Stimulated activated naive CD8-positive, alpha-beta T cell treated with anti-CD3 and anti-CD28 coated beads, Interleukin-15, Interleukin-2, amounts not matched to agents 100 U/mL and 50 U/mL, for 24 hours (primary cell): ENCODE measurements around the gene PTPRS.
A peak's percentile ranks its signal among the peaks of the same experiment; 100 is the strongest.

Source experiments
- ATAC-seq: fragments of 150-1000 bp; cut with Tn5 transposase; one replicate; pipeline ENCODE4 v1.10.0; 2021
- DNase-seq: peaks from one replicate; pipeline ENCODE4 v3.0.0; 2021

The PTPRS gene

DNA sequence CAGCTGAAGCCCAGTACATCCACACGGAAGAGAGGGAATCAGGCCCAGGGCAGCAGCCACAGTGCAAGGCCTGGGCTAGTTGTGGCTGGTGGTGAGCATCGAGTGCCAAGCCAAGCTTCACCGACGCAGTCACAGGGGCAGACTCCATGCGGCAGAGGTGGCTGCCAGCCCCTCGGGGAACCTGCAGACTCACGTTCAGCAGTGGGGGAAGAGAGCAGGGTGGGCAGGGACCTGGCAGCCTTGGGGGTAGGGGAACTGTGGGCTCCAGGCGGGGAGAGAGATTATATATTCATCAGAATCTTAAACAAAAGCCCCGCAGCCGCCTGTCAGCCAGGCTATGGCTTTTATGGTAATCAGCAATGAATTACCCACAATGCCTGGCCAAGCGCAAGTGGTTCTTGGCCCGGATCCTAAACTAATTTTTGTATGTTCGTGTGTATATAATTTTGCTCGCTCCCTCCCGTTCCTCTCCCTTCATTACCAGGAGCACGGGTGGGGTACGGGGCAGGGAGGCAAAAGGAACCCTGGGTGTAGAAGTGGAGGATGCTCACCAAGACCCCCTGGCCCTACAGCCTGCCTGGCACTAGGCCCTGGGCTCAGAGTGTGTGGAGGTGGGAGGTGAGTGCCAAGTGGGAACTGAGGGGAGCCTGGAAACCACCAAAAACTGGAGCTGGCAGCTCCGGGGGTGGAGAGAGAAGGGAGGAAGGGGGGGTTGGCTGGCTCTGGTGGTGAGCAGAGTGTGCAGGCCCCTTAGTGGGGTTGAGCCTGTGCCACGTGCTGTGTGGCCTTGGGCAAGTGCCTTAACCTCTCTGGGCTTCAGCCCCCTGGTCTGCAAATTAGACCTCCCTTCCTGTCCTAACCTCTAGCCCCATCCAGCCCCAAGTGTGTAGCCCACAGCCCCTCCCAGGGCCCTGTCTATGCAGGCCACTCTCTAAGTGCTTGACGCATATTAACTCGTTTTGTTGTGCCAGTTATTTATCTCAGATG, 31.9 kb downstream of the PTPRS start:
- DNase-seq (no peak), ATAC-seq (peak; percentile 19)

DNA sequence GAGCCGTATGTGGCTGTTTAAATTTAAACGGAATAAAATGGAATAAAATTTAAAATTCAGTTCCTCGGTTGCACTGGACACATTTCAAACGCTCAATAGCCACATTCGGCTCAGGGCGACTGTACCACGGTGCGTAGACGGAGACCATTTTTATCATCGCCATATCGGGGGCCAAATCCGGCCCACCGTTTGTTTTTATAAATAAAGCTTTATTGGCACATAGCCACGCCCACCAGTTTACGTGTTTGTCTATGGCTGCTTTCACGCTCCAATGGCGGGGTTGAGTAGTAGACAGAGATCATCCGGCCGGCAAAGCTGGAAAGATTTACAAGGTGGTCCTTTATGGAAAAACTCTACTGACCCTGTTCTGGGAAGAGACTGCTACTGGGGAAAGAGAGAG, 33.0 kb downstream of the PTPRS start:
- DNase-seq (no peak), ATAC-seq (no peak)

DNA sequence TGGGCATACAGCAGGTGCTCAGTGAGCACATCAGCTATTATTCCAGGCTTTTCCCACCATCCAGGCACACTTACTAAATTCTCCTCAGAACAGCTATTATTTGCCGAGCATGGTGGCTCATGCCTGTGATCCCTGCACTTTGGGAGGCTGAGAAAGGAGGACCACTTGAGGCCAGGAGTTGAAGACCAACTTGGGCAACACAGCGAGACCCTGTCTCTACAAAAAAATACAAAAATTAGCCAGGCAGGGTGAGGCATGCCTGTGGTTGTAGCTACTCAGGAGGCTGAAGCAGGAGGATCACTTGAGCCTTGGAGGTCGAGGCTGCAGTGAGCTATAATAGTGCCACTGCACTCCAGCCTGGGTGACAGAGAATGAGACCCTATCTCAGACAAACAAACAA, 35.4 kb downstream of the PTPRS start:
- ATAC-seq = no peak
- DNase-seq = no peak

DNA sequence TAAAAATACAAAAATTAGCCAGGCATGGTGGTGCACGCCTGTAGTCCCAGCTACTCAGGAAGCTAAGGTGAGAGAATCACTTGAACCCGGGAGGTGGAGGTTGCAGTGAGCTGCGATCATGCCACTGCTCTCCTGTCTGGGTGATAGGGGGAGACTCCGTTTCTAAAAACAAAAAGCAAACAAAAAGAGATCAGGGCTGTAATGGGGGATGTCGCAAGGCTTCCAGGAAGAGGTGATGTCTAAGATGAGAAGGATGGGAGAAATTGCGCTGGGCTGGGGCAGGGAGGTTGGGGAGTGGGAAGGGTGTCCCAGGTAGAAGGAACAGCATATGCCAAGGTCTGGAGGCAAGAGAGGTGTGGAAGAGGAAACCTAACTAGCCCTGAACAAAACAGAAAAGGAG, 36.1 kb downstream of the PTPRS start:
- DNase-seq = no peak
- no peak for ATAC-seq

DNA sequence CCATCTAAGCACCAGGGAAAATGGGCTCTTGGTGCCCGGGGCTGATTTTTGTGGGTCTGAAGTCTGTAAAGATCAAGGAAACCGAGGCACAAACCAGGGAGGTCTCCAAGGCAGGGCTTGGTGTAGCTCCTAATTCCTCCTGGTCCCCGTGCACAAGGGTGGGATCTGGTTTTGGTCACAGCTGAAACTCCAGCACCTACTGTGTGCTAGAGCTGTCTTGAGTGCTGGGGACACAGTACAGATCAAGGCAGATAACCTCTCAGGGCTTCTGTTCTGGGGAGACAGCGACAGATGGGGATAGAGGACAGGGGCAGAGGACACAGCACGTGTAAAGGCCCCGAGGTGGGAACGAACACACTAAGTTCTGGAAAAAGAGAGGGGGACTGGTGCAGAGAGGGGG, 37.4 kb downstream of the PTPRS start:
- ATAC-seq = no peak
- no peak for DNase-seq

DNA sequence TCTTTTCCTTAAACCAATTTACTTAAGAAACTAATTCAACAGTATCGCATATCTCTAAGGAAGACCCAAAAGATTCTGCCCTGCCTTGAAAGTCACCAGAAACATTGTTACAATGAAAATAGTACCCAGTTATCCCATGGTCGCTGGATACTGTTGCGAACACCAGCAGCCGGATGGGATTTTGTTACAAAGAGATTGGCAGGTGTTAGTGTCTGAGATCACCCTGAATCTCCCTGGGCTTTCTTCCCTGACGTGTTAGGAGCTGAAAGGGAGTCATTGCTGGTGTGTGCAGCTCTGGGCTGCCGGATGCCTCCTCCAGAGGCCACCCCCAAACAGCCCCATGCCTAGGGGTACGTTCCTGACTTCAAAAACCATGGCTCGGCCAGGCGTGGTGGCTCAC, 38.2 kb downstream of the PTPRS start:
- ATAC-seq (no peak), DNase-seq (no peak)

DNA sequence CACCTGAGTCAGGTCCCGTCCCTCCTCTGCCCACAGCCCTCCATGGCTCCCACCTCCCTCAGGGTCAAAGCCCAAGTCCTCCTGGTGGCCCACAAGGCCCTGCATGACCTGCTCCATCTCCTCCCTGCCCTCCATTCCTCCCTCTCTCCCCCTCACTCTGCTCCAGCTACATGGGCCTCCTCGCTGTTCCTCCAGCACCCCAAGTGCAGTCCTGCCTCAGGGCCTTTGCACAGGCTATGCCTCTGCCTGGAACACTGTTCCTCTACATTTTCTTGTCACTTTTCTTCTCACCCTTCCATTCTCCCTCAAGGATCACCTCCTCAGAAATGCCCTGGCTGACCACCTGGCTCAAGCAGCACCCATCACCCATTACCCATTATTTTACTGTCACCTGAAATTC, 41.5 kb downstream of the PTPRS start:
- ATAC-seq (no peak), DNase-seq (no peak)

DNA sequence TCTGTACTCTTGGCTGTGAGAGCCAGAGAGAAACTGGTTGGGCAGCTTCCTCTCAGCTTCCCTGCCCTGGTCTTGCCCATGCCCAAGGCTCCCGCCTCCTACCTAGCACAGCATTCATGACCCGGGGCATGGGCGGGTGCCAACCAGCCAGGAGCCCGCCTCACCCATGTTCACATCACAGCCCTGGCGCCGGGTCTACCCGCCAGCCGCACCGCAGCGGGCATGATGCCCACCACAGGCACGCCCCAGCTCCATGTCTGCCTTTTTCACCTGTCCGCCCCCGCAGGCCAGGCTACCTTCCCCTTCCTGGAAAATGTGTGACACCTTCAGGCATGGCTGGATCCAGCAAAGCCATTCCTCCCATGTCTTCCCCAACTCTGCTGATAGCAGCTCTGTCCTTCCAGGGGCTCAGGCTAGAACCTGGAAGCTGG, 42.1 kb downstream of the PTPRS start:
- DNase-seq = no peak
- no peak for ATAC-seq

DNA sequence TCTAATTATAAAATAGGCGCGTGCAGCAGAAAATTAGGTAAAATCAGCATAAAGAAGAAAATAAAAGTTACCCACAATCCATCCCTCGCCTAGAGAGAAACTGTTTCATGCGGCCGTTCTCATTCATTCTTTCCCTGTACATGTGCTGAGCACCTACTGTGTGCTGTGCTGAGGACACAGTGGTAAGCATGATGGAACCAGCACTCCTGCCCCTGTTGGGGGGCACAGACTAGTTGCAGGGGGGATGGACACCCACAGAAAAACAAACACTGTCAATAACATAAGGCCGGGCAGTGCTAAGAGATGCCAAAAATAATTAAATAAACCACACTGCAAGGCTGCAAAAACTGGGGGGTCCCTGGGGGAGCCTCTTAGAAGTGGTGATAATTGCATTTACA, 43.3 kb downstream of the PTPRS start:
- ATAC-seq (no peak), DNase-seq (no peak)

DNA sequence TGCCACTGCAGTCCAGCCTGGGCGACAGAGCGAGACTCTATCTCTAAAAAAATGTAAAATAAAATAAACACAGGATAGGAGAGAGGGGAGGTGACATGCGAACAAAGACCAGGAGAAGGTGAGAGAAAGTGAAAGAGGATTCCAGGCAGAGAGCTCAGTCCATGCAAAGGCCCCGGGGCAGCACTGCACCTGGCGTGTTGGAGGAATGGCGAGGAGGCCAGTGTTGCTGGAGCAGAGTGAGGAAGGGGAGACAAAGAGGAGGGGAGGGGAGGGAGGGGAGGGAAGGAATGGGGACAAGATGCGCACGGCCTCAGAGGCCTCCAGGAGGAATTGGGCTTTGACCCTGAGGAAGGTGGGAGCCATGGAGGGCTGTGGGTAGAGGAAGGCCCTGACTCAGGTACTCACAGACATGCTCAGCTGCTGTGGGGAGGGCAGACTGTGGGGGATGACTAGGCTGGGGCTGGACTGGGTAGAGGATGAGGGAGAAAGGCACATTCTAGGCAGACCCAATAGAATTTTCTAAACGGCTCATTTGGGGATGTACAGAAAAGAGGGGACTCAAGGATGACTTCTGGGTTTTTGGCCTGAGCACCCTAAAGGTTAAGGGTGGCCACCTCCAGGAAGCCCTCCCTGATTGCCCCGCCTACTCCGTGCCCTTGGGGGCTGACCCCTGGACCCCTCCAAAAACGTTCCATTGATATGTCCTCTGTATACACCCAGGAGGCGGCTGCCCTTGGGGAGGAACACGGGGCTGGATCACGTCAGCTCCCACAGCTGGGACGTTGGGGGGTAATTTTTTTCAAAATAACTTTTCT, 43.9 kb downstream of the PTPRS start:
- no peak for DNase-seq

DNA sequence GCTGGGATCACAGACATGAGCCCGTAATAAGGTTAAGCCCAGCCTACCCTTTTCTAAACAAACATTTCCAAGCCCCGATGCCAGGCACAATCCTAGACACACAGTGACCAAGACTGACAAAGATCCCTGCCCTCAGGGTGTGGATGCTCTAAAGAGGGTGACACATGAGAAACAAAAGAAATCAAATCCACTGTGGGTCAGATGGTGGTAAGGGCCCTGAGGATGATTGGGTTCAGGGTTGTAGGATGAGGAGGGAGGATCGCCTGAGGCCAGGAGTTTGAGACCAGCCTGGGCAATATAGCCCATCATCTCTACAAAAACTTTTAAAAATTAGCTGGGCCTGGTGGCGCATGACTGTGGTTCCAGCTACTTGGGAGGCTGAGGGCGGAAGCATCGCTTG, 44.6 kb downstream of the PTPRS start:
- DNase-seq (no peak), ATAC-seq (no peak)

More for the DNA sequence above, 43.9 kb downstream of the PTPRS start:
- no peak for ATAC-seq

DNA sequence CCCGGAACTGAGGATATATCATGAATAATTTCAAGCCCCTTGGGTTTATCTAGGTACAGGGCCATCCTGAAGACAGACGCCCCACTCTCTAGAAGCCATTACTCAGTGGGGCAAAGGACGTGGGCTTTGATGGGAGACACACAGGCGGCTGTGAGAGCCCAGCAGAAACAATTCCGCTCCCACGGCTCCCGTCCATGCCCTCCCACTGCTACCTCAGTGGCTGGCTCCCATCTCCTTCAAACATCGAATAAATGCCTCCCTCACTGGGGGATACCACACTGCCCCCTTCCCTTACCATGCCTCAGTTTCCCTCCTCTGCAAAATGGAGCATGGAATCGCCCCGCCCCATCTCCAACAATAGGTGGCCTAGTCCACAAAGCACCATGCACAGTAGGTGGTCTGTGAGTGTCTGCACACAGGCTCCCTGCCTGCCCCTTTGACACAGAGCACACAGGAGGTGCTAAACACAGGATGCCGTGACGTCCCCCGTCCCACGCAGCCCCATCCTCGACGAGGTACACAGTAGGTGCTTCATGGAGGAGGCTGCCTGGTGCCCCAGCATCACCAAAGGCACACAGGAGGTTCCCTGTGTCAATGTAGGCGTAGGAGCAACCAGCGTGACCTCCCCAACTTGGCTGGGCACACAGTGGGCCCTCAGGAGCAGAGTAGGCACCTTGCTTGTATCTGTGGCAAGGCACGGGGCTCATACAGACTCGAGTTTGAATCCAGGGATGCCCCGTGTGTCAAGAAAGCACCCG, 46.0 kb downstream of the PTPRS start:
- DNase-seq (no peak), ATAC-seq (no peak)

DNA sequence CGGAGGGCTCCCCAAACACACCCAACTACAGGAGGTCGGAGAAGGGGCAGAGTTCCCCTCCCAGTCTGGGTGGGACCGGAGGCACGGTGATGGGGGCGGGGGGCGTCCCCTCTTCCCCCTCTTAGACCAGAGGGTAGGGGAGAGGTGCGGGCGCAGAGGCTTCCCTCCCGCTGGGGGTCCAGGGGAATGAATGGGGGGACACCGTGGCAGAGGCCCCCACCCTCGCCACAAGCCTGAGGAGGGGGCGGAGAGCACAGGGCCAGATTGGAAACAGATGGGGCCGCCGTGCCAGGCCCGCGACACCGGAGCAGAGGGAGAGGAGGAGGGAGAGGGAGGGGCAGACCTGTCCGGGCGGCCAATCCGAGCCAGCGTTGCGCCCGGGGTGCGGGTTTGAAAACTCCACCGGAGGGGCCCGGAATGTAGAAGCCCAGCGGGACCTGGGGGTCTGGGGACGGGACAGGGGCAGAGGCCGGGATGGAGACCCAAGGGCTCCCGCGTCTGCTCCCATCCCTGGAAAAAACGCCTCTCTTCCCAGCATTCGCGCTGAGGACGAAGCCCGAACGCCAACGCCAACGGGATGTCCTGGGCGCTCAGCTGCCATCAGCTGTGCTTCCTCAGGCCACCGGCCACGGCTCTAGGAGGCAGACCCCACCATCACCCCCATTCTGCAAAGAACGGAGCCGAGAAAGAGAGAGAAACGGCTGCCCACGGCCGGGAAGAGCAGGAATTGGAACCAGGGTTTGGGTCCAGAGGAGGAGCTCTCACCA, 46.8 kb downstream of the PTPRS start:
- DNase-seq = no peak
- no peak for ATAC-seq

DNA sequence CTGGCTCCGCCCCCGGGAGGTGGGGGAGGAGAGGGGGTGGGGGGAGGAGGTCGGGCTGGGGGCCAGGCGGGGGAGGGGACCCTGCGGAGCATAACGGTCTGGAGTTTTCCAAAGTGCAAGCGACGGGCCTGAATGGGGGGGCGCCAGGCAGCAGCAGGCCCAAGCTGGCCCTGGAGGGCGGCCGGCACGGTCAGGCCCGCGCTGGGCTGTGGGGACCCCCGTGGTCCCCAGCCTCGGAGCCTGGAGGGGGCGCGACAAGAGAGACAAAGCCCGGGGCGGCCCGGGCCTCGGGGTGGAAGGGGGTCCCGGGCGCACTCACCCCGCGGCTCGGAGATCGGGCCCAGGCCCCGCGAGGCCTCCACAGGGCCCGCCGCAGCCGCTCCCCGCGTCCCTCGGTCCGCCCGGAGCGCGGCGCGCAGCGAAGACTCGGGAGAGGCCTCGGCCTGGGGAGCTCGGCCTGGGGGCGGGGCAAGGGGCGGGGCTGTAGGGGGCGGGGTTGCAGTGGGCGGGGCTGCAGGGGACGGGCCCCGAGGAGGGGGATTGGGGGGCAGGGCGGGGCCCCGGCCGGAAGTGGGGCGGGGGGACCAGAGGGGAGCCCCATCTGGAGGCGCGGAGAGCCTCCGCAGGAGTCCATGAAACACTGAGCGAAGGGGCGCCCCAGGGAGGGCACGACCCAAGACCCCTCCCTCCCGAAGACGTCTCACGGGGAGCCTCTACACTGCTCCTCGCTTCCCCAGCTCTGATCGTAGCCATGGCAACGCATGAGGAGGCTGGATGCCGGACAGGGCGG, 47.6 kb downstream of the PTPRS start:
- DNase-seq (peak; percentile 63), ATAC-seq (peak; percentile 65)

DNA sequence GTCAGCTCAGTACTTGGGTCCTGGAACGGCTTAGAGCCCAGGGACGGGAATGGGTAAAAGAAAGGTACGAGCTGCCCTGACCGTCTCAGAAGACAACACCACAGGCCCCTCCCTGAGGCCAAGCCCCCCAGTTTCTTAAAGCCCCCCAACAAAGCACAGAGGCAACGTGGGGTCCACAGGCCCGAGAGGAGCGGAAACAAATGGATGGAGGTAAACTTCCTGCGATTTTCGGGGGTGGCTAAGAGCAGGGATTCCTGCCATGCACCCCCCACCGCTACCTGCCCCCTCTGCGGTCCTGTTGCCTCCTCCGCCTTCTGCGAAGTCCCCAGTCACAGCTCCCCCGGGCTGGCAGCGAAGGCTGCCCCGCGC, 48.2 kb downstream of the PTPRS start:
- peak; percentile 42 for DNase-seq
- no peak for ATAC-seq

DNA sequence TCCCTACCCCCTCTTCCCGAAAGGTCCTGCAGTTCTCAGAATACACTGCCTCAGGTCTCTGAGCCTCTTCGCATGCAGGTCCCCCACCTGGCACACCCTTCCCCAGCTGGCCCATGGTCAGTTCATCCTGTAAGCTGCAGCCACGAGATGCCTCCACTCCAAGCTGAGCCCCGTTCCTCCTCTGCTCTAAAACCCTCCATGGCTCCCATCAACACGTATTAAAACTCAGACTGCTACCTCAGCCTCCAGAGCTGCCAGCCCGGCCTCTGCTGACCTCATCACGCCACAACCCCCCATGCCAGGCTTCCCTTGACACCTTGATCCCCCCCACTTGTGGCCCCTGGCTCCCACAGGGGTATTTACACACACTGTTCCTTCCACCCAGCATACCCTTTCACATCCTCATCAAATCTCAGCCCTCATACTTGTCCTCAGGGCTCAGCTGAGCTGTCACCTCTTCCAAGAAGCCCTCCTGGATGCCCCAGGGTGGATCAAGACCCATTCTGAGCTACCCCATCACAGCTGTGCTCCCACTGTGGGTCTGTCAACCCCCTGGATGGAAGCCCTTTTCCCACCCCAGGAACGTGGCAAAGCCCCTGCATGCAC, 48.9 kb downstream of the PTPRS start:
- no peak for ATAC-seq
- no peak for DNase-seq
